ENCODE data around the gene CARS1.

- TF ChIP-seq CTCF (IDR thresholded peaks at IDR 0.05; ENCODE audit: insufficient read depth, low read length) = no peak
- TF ChIP-seq POLR2AphosphoS5 (IDR thresholded peaks at IDR 0.05; ENCODE audit: low read depth) = no peak
- TF ChIP-seq, protein P1, sequence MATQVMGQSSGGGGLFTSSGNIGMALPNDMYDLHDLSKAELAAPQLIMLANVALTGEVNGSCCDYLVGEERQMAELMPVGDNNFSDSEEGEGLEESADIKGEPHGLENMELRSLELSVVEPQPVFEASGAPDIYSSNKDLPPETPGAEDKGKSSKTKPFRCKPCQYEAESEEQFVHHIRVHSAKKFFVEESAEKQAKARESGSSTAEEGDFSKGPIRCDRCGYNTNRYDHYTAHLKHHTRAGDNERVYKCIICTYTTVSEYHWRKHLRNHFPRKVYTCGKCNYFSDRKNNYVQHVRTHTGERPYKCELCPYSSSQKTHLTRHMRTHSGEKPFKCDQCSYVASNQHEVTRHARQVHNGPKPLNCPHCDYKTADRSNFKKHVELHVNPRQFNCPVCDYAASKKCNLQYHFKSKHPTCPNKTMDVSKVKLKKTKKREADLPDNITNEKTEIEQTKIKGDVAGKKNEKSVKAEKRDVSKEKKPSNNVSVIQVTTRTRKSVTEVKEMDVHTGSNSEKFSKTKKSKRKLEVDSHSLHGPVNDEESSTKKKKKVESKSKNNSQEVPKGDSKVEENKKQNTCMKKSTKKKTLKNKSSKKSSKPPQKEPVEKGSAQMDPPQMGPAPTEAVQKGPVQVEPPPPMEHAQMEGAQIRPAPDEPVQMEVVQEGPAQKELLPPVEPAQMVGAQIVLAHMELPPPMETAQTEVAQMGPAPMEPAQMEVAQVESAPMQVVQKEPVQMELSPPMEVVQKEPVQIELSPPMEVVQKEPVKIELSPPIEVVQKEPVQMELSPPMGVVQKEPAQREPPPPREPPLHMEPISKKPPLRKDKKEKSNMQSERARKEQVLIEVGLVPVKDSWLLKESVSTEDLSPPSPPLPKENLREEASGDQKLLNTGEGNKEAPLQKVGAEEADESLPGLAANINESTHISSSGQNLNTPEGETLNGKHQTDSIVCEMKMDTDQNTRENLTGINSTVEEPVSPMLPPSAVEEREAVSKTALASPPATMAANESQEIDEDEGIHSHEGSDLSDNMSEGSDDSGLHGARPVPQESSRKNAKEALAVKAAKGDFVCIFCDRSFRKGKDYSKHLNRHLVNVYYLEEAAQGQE (IDR thresholded peaks at IDR 0.05; ENCODE audit: insufficient replicate concordance, low read depth) = no peak
- TF ChIP-seq SPI1 (IDR thresholded peaks at IDR 0.05; ENCODE audit: borderline replicate concordance, low read depth) = no peak
Measured at GRCh38 chr11:3056296-3057068, 741 bp downstream of the CARS1 start.

Data from HL-60 (cell line).